Jurkat, Clone E6-1 (cell line): ENCODE measurements around the gene TFPI.
A peak's percentile ranks its signal among the peaks of the same experiment; 100 is the strongest.
"Not testable (repeated sequence)": the region's sequence is repeated elsewhere in the genome, so short reads cannot be mapped to it uniquely, and the experiment has no call there.

Experiments used
- DNase-seq: peaks from one replicate; pipeline ENCODE4 v3.0.0-alpha.2; 2011; ENCODE audit warnings: low read depth, low spot score
- H3K4me3 ChIP-seq: 2 replicates; pipeline ENCODE4 v1.5.1; 2011; ENCODE audit warnings: mild to moderate bottlenecking, low read length, control low read depth, moderate library complexity

The TFPI gene

GRCh38 chr2:187511356-187512315, 42.6 kb downstream of the TFPI start:
- no peak for DNase-seq

DNA sequence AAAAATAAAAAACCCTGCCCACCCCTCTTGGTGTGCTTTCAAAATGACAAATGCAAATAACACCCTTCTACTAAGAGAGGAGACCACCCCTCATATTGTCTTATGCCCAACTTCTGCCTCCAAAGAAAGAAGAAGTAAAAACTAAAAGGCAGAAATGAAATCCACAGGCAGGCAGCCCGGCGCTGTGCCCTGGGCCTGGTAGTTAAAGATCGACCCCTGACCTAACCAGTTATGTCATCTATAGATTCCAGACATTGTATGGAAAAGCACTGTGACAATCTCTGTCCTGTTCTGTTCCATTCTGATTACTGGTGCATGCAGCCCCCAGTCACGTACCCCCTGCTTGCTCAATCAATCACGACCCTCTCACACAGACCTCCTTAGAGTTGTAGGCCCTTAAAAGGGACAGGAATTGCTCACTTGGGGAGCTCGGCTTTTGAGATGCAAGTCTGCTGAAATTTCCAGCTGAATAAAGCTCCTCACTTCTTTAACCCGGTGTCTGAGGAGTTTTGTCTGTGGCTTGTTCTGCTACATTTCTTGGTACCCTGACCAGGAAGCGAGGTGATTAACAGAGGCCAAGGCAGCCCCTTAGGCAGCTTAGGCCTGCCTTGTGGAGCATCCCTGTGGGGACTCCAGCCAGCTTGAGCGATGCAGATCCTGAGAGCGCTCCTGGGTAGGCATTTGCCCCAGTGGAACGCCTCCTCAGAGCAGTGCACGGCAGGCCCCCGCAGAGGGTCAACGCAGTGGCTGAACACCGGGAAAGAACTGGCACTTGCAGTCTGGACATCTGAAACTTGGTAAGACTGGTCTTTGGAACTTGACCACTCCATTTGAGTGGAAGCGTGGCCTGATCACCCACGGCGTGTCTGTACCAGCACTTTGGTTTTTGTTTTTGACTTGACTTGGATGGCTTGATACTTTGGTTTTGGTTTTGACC, 43.5 kb downstream of the TFPI start:
- H3K4me3 ChIP-seq, DNase-seq: not testable (repeated sequence)

More at GRCh38 chr2:187511356-187512315, 42.6 kb downstream of the TFPI start:
- no peak overlapping the region for H3K4me3 ChIP-seq

- DNase-seq = peak; percentile 76
- no peak overlapping the region for H3K4me3 ChIP-seq
These were observed 44.4 kb downstream of the TFPI start for GRCh38 chr2:187509667-187510417.

GRCh38 chr2:187506416-187506815, 47.8 kb downstream of the TFPI start:
- no peak overlapping the region for H3K4me3 ChIP-seq
- DNase-seq = no peak

DNA sequence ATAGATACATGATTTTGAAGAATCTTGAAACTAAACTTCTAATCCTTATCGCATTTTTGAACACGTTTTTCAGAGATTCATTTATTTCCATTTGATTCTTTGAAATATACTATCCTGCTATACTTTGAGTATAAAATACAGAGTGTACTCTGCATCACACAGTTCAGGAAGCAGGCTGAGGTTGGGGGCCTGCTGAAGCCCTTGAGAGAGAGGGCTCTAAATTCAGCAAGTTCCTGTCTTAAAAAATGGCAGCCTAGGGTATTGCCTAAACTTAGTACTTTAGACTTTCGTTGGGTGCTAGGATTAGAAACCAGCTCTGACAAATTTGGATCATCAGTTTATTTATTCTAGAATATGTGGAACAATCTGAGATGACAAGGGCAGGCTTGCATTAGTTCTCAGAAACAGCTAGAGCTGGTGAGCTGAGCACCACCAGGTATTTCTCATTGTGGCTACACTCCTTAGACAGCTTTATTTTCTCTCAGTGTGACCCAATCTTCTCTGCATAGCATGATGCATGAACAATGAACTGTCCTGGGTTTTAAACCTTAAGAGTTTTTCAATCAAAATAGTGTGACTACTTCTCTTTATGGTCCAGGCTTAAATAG, 49.1 kb downstream of the TFPI start:
- no peak for DNase-seq
- no peak overlapping the region for H3K4me3 ChIP-seq

DNA sequence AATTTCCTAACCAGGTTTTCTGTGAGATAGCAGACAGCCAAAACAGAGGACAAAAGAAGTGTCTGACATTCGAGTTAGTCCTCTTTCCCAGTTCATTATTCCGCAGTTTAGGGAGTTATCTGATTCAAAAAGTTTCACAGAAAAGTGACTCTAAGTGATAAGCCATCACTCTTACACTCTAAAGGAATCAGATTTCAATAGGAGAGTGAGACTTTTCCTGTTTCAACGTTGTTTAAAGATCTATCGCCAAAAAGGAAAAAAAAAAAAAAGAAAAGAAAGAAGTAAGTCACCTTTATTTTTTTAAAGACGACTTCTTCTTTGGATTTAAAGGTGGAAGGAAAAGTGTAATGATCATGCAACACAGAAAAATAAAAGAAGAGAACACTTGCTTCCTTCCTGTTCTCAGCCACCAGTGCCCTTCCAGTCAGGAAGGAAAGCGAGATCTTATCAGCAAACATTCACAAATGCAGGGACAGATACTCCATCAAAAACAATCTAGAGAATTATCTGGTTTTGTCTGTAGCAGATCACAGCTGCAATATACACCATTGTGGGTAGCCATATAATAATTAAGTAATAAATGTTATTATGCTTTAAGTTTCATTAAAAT, 49.8 kb downstream of the TFPI start:
- no peak for DNase-seq
- H3K4me3 ChIP-seq = no peak overlapping the region

DNA sequence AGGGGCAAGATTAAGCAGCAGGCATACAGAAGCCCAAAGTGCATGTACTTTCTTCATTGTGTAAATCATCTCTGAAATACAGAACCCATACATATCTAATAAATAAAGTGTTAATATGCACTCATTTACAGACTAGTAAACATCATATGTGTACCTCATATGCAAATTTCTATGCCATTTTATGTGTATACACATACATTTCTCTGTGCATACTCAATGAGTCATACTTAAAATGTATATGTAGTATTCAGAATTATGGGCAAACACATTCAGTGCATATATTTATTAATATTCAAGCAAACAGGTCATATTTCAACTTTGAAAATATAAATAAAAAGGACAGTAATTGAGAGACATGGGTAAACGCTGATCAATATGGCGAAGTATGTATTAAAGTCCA, 50.5 kb downstream of the TFPI start:
- no peak for DNase-seq
- H3K4me3 ChIP-seq = no peak overlapping the region

DNA sequence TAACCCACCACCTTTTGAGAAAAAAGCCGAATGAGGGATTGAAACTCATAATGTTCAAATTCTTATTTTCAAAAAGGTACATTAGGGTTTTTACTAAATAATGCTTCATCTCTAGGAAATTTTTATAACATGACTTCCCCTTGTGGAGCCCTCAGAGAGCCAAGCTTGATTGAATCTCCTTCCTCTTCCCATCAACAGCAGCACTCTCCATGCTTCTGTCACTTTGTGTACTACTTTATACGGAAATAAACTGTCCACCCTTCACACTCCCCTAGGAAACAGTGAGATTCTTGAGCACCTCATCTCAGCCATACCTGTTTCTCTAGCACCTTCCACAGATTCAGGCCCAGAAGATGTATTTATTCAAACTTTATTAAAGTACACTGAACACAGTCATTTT, 51.8 kb downstream of the TFPI start:
- H3K4me3 ChIP-seq = no peak overlapping the region
- DNase-seq = no peak

DNA sequence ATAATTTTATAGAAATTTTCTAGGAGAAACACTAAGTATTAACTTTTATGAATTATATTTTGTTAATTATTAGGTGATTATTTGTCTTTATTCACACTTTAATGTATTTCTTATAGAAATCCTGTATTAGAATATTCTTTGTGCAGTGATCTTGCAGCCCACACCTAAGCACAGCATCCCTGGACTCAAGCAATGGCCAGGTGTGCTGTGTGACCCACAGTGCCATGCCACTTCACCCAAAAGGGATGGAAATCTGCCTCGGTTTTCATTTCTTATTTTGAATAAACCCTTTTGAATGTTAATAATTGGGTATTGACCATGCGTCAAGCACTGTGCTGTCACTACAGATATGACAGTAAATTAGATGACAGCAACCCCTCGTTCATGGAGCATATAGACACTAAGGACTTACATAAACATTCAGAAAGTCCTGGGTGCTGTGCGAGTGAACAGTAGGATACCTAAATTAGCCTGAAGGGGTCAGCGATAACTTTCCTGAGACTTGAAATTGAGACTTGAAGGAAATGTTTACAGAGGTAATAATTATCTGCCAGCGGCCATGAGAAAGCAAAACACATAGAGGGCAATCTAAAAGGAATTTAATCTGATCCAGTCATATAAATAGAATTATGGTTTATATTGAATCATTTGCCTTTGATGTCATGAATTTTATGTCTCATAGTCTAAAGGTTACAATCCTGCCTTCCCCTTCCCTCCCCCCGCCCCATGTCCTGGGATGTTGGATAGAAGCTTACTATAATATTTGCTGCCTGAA, 53.5 kb downstream of the TFPI start:
- H3K4me3 ChIP-seq = no peak overlapping the region
- DNase-seq = no peak

DNA sequence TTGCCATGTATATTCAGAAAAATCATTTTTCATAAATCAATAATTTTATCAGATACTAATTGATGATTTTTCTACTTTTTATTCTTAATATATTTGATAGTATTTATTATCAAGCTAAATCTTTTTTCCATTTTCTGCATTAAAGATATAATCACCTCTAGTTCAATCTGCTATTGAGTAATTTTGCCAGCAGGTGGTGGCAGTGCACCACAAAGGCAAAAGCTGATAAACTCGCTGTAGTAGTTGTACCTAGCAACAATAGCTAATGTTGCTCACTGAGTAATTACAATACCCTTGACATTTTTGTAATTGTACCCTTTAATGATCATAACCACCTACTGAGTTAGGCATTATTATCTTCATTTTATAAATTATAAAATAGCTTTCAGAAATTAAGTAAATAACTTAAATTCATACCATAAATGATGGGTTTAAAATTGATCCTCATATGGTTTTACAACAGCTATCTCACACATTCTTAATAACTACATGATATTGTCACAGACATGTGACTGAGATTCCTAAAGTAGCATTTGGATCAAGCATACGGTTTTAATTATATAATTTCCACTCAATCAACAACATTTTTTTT, 54.2 kb downstream of the TFPI start:
- H3K4me3 ChIP-seq = no peak overlapping the region
- peak; percentile 34 for DNase-seq

DNA sequence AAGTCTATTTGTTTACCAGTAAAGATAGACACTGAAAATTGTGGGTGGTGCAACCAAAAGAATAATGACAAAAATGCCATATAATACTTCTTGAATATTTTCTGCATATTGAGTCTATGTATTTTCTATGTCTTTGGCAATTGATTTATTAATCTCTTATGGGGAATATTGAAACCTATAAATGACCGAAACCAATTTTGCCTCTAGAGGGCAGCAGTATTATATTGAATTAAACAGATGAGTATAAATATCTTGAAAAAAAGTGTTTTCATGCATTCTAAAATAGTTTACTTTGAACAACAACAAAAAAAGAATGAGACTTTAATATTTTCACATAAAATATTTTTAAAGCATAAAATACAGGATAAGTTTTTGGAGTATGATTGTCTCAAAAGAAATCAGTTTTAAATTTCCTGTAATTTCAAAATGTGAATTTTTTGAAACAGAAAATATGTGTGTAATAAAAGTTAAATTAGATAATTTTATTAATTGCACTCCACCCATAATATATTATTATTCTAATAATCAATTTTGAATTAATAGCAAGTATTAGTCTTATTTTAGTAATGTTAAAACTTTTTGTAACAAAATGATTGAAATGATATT, 56.3 kb downstream of the TFPI start:
- no peak overlapping the region for H3K4me3 ChIP-seq
- DNase-seq = no peak

GRCh38 chr2:187497140-187497539, 57.1 kb downstream of the TFPI start:
- no peak overlapping the region for H3K4me3 ChIP-seq
- no peak for DNase-seq

DNA sequence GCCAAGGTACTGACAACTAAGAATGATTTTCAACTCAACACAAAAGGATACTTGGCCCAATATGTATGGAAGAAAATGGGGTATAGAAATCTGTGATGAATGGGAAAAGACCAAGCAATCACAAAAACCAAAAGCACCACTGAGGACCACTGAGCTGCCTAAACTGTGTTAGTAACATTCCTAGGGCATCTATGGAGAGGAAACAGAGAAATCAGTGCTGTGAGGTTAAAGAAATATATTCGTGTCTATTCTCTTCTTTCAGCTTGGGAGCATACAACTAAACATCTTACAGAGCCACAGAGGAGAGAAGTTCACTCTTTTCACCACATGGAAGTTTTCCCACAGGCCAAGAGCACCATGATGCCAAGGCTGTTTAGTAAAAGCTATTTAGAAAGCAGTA, 58.9 kb downstream of the TFPI start:
- no peak overlapping the region for H3K4me3 ChIP-seq
- no peak for DNase-seq

- no peak overlapping the region for H3K4me3 ChIP-seq
- no peak for DNase-seq
These were observed 60.2 kb downstream of the TFPI start for GRCh38 chr2:187493877-187494568.

DNA sequence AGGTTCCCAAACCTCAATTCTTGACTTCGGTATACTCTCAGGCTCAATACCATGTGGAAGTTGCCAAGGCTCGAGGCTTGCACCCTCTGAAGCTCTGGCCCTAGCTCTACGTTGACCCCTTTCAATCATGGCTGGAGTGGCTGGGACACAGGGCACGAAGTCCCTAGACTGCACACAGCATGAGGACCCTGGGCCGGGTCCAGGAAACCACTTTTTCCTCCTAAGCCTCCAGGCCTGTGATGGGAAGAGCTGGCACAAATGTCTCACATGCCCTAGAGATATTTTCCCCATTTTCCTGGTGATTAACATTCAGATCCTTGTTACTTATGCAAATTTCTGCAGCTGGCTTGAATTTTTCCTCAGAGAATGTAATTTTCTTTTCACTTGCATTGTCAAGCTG, 61.1 kb downstream of the TFPI start:
- H3K4me3 ChIP-seq = no peak overlapping the region
- DNase-seq = no peak

DNA sequence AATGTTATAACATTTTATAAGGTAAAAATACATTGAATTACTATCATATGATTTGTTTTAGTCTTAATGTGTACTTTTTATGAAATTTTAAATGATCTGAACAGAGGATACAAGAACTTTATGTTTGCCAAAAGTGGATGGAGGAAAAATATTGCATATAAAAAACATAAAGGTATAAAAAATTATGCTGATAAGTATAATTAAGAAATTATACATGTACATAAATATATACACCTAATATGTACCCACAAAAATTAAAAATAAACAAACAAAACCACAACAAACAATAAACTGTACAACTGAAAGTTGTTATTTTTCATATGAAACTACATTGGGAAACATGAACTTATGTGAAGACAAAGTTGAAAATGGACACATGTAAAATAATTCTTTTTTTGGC, 68.0 kb downstream of the TFPI start:
- DNase-seq = no peak
- H3K4me3 ChIP-seq = no peak overlapping the region
